HG03439 (cell line): Measurements from ENCODE around the gene GABRG3.

Source experiments
- ATAC-seq: cut with Tn5 transposase; IDR thresholded peaks from one replicate; pipeline ENCODE4 v1.9.1; 2021; ENCODE audit warnings: mild to moderate bottlenecking, moderate library complexity; ENCODE audit not compliant: unreplicated experiment

The GABRG3 gene

DNA sequence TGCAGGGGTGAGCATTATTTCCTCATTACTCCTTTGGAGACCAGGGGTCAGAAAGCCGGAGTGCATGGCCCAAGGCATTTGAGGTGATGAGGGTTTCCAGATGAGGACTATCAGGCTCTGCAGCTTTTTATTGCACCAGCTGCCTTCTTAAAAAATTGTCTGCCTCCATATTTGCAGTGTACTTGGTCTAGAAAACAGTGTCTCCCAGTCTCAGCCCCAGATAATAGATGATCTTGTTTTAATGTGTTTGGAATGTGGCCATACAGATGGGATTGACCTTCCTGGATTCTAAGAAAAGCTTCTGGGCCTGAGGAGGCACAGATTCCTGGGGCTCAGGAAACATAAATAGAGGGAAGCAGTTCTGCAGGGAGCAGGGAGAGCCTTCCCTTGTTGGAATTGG, 123.3 kb downstream of the GABRG3 start:
- no peak for ATAC-seq

DNA sequence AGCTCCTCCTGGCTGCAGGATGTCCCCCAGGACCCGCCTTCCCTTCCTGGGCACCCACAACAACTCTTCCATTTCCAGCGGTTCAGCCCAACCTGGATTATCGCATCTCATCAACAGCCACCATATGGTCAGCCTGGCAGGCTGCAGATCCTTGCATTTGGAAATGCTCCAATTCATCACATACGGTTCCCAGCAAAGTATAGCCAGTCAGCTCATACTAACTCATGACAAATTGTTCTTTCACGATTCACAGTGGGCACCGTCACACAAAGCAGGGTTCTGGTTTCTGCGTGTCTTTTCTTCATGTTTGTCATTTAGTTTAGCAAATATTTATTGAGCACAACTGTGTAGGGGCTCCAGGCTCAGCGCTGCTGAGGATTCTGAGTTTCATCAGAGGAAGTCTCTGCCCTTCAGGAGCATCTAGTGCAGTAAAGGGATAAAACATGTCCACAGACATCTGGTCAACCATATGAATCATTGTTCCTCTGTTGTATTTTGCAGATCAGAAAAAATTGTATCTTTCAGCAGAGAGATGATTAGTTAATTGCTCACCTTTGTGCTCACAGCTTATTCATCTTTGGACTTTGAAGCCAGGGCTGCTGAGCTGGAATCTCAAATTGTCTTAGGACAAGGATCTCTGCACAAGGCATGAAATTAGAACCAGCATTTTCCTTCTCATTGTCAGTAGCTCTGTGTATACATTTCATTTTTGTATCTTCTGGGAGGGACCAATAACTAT, 125.1 kb downstream of the GABRG3 start:
- ATAC-seq: no peak

DNA sequence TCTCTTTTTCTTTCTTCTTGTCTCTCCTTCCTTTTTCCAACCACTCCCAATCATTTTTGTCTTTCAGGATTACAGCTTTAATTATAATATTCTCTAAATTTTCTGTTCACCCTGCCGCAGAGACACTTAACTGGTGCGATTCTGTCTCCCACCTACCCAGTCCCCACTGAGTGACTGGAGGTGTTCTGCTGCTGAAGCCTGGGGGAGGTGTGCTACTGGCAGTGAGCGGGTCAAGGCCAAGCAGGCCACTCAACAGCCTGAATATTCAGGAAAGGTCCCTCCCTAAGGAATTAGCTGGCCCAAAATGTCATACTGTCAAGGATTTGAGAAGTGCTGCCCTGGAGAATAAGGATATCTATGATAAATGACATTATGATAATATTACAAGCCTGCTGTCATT, 126.5 kb downstream of the GABRG3 start:
- ATAC-seq: no peak

DNA sequence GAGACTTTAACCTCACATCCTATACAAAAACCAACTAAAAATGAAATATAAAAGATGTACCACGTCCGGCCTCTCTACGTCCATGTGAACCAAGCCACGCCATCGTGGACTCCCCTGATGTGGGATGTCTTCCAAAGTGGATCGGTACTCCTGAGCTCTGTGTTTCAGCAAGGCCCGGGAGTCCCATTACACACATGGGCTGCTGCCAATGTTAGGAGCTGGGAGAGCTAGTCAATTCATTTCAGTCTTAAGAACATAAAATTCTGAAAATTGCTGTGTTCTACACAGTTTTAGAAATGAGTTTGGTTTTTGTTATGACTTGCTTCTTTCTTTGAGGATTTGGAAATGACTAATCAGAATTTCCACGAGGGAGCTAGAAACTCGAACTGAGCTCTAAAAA, 131.0 kb downstream of the GABRG3 start:
- no peak for ATAC-seq

DNA sequence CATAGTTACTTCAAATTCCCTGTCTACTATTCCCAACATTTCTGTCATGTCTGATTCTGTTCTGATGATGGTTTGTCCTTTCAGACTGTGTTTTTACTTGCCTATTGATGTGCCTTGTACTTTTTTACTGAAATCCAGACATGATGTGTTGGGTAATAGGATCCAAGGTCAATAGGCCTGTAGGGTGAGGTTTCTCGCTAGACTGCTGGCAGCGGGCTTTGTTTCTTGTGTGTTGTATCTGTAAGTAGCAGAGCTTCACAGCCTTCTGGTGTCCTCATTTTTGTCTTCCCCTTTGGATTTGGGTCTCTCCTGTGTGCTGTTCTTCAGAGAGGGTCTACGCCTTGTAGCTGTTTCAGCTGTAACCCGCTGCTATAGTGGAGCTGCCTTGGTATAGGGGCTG, 140.3 kb downstream of the GABRG3 start:
- no peak for ATAC-seq

DNA sequence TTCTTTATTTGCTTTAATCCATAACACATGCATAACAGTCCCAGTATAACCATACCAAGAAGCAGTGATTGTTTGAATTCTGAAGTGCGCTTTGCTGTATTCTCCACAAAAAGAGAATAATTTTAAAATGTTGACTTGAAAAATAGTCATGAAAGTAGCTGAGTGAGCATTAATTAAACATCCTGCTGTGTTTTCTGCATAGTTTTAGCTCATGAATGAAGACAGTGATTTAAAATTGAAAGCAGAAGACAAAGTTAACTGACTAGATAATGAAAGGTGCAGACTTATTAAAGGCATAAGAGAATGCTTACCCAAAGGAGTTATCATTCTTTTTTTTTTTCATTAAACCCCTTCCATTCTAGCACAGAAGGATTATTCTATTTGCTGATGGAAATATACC, 143.5 kb downstream of the GABRG3 start:
- ATAC-seq: no peak

DNA sequence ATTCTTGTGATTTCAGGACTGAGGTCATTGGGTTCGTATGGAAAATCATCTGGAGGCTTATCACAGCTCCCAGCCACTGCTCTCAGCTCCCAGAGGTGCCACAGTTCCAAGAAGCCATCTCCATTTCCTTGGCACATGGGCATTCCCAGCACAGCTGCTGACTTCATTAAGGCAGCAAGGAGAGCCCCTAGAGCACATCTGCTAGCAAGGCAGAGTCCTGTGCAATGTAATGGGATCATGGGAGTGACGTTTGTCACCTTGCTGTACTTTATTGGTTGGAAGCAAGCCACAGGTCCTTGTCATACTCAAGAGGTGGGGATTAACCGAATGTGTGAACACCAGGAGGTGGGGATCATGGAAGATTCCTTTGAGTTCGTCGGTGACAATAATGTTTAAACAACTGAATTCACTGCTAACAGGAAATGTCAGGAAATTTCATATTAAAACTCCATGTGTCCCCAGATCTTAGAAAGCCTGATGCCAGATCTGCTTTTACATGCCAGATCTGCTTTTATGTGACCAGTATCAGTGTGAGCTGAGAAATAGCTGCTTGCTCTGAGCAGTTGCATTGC, 148.8 kb downstream of the GABRG3 start:
- ATAC-seq: no peak

DNA sequence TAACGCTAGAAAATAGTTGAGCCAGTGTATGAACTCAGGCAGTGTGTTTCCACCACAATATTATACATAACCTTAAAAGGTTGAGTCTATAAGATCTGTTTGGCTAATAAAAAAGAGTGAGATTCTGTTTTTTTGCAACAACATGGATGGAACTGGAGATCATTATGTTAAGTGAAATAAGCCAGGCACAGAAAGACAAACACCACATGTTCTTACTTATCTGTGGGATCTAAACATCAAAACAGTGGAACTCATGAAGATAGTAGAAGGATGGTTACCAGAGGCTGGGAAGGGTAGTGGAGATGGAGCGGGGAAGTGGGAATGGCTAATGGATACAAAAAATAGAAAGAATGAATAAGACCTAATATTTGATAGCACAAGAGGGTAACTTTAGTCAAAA, 150.7 kb downstream of the GABRG3 start:
- no peak for ATAC-seq

DNA sequence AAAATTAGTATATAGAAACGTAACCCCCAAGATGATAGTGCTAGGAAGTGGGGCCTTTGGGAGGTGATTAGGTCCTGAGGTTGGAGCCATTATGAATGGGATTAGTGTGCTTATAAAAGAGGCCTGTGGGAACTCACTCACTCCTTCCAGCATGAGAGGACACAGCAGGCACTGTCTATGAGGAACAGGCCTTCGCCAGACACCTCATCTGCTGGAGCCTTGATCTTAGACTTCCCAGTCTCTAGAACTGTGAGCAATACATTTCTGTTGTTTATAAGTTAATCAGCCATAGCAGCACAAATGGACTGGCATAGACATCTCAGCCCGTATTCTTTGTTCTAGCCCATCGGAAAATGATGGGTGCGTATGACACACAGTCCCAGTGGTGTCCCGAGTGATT, 152.3 kb downstream of the GABRG3 start:
- ATAC-seq: no peak

DNA sequence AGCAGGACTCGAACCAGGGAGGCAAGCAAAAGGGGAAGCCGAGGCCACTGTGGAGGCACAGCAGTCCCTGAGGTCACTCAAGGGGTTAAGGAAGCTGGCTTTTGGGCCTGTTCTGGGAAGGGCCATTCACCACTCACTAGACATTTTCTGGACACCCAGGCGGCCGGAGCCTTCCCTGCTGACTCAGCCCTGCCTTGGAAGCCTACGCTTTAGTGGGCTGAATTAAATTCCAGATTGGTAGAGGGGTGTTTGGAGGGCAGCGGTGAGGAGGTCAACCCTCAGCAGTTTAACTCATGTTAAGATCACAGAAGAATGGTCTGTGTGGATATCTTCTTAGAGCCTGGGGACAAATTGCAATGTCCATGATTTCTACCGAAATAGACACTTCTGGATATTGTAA, 152.8 kb downstream of the GABRG3 start:
- ATAC-seq: no peak

DNA sequence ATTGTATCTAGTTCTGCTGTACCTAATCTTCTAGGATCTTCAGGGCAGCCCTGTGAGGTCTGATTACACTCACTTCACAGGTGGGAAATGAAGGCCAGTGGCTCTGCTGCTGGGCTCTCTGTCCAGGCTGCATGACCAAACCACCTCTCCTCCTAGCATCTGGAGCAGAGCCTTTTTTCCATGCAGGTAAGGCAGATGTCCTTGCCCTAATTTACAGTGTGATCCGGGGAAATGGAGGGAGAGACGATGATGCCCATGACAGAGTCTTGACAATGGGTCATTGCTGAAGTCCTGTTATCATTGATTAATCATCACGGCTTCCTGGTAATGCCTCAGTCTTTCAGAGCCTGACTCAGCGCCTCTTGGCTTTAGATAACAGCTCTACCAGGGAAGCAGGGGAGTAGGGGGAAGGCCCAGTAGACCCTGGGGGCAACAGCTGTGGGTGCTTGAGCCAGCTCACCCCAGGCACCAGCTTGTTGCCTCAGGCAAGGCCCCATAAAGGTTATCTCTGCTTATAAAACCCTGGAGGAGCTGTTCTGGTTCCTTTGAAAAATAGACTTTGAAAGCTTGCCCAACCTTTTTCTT, 153.4 kb downstream of the GABRG3 start:
- no peak for ATAC-seq

DNA sequence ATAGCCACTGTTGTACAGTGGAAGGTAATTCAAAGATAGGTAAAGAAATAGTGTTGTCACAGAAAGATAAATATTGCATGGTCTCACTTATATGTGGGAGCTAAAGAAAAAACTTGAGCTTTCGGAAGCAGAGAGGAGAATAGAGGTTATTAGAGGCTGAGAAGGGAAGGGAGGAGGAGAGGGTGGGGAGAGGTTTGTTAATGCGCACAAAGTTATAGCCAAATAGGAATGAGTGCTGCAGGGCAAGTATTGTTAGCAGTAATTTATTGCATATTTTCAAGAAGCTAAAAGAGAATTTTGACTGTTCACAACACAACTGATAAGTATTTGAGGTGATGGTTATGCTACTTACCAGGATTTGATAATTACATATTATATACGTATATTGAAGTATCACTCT, 154.2 kb downstream of the GABRG3 start:
- ATAC-seq: no peak

DNA sequence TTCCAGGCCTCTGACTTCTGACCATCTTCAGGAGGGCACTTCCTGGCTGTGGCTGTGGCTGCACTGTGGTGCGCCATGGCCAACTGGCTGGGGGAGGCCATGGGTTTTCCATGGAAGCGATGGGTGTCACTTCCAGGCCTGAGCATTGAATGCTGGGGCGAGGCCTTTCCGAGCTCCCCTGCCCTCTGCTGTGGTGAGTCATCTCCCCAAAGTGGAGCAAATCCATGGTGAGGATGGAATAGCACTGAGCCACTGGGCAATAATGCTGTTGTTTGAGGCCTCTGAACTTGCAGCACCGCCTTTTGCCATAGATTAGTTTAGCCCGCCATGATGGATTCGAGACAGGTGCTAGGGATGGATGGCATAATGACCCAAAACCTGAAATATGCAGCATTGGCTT, 155.5 kb downstream of the GABRG3 start:
- no peak for ATAC-seq

DNA sequence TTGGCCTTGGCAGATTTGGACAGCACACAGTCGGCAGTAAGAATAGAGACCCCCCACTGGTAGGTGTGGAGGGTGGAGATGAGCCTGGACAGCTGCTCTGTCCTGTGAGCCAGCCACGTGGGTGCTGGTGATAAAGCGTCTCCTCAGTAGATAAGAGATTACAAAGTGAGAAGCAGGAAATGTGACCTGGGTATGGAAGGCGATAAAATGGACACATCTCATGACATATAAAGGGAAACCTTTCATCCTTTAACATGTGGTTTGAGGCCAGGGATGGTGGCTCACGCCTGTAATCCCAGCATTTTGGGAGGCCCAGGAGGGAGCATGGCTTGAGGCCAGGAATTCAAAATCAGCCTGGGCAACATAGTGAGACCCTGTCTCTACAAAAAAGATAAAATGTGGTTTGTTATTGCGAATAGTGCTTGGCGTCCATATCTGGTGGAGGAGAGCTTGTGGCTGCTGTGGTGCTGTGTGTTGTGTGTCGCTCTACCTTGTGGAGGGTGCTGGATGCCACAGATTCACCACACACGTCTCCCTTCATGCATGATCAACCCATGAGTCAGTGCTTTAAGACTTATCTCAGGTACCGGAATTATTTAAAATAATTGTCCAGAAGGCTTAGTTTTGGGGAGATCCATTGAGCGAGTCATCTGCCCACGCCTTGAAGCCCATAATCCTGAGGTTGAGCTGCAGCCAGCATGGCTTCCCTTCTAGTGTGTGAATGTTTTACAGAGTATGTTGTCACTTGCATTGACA, 157.0 kb downstream of the GABRG3 start:
- no peak for ATAC-seq

DNA sequence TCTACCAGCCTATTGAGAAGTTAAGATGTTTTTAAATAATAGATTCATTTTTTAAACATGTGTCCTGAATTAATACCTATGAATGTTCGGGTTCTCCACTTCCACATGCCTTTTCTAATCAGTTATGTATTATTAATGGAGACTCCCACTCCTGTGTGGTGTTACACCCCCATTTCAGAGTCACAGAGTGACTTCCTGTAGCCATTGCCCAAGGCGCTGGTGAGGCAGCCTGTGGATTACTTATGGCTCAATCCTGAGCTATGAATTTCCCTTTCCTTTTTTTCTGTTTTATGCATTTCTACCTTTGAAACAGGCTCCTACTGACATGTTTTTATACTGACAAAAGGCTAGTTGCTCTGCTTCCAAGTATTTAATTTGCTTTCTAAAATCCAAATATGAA, 162.3 kb downstream of the GABRG3 start:
- ATAC-seq: no peak

DNA sequence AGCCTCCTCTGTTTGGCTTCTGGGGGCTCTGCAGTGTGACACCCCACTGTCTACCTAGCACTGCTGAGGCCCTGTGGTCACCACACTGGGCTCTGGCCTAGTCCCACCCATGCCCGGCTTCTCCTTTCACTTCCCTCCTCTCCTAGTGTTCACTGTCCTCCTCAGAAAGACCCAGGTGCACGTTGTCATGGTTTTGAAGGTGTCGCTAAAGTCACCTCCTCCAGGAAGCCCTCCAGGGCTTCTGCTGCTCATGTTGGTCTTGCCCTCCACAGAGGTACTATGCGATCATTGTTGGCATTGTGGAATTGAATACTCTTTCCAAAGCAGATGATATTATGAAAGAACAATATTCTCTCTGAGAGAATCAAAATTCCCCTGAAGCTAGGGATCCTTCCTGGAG, 163.5 kb downstream of the GABRG3 start:
- no peak for ATAC-seq

DNA sequence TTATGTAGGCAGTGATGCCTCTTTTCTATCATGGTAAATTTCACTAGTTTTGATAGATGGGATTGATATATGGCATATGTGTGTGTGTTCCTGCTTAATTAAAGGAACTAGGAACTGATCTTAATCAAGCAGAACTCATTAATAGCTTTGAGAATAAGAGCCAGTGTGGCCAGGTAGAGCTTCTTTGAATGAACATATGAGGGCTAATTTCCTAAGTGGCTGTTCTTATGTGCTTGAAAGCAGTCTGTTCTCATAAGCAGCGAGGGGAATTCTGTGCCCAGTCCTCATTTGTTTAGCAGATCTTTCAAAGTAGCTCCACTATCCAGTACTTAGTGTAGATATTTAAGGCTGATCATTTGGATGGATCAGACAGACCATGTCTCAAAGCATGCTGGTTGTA, 164.2 kb downstream of the GABRG3 start:
- ATAC-seq: no peak

DNA sequence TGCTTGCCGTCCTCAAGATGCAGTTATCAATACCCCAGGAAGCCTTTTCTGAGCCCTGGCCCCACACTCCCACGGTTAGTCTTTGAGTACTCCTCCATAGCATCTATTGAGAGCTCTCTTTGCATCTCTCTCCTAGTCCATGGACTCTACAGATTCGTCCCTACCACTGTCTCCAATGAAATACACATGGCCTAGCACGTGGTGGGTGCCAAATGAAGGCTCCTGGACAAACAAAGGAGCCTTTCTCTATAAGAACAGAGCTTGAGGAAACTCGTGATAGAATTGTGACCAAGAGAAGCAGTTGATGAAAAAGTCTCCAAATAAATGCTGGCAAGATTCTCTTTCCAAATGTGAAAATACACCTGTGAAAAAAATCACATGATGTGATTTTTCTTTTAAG, 166.1 kb downstream of the GABRG3 start:
- no peak for ATAC-seq

DNA sequence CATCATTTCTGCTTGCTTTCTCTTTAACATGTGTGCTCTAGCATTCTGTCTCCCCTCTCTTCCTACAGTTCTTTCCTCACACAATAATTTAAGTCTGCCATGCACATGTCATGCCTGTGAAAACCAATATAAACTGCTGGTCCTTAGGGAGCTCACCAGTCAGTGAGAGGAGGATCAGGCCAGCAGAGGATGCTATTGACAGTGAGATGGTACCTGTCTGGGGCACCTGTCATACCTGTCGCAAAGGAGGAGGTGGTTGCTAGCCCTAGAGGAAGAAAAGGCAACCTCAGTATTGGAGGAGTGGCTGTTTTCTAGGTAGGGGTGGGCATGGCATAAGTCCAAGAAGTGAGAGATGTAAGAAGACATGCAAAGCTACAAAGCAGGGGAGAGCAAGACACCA, 194.6 kb downstream of the GABRG3 start:
- no peak for ATAC-seq

DNA sequence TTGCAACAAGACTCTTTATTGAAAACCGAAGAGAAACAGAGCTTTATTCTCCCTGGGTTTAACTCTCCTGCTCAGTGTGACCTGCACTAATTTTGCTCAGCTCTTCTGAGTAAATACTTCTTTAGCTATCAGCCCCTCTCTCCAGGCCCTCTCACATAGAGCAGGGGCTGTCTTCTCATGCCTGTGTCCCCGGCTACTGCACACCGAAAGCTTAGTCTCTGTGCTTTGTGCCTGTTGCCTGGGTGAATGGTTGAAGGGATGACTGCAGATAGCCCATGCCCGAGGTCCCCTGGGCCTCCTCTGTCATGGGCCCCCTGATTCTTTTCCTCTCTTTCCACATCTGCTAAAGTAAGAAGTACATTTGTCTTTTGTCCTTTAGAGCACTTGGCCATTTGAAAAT, 195.9 kb downstream of the GABRG3 start:
- ATAC-seq: no peak

DNA sequence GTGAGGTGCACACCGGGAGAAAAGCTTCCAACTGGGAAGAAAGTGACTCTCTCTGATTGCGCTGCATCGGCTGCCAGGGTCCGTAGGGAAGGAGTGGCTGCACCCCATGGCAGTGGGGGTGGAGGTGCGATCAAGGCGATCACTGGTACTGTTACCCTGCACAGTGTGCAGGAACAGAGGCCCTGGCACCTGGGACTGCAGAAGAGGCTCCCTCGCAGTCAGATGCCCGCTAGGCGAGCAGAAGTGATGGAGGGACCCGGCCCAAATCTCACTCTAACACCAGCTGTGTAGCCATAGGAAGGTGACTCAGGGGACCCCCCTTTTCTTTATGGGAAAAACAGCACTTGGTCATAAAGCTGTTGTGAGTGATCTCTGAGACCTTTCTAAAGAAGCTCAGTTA, 196.8 kb downstream of the GABRG3 start:
- ATAC-seq: no peak

DNA sequence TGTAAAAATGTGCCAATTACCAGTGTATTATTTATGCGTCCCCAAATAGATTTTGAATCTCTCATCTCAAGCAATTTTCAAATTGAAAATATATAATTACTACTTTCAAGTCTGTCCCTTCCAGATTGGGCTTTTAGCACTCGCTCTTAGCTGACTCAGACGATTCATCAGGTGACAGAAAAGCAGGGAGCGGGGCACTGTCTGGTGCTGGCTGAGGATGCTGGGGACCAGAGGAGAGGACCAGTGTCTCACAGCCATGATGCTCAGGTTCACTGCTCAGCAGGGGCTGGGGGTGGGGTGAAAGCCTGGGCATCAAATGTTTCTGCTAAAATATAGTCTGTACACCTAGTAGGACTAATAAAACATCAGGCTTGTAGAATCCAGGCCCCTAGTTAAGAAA, 199.9 kb downstream of the GABRG3 start:
- ATAC-seq: no peak
